ENCODE results near the gene AGPAT3. TPM values are rescaled to one million over a fixed set of nuclear protein-coding genes. Genes with fewer than 3 reads are reported as not detected.

AGPAT3 gene
- total RNA-seq, 1 experiment from 2014 or later, result 14.7 TPM

GRCh38 chr21:43995521-43996105, 130.6 kb downstream of the AGPAT3 start:
- in situ Hi-C loops (cut with HindIII; ENCODE audit: low sequenced_read_pairs), result no loop called here
- DNase-seq (ENCODE audit: low spot score), result no peak

GRCh38 chr21:43997766-43998742, 133.0 kb downstream of the AGPAT3 start:
- in situ Hi-C loops (cut with HindIII; ENCODE audit: low sequenced_read_pairs), result no loop called here

GRCh38 chr21:44000360-44000759, 135.3 kb downstream of the AGPAT3 start:
- in situ Hi-C loops (cut with HindIII; ENCODE audit: low sequenced_read_pairs), result no loop called here
- peak; percentile 54 for DNase-seq (ENCODE audit: low spot score)

More at GRCh38 chr21:43997766-43998742, 133.0 kb downstream of the AGPAT3 start:
- no peak for DNase-seq (ENCODE audit: low spot score)

GRCh38 chr21:44002511-44002910, 137.5 kb downstream of the AGPAT3 start:
- in situ Hi-C loops (cut with HindIII; ENCODE audit: low sequenced_read_pairs), result no loop called here
- DNase-seq (ENCODE audit: low spot score), result no peak

GRCh38 chr21:44003307-44003966, 138.4 kb downstream of the AGPAT3 start:
- DNase-seq (ENCODE audit: low spot score), result no peak
- in situ Hi-C loops (cut with HindIII; ENCODE audit: low sequenced_read_pairs), result no loop called here

- in situ Hi-C loops (cut with HindIII; ENCODE audit: low sequenced_read_pairs), result no loop called here
- no peak for DNase-seq (ENCODE audit: low spot score)
Observed at GRCh38 chr21:44005071-44005470, 140.0 kb downstream of the AGPAT3 start.

GRCh38 chr21:44005593-44005992, 140.6 kb downstream of the AGPAT3 start:
- no peak for DNase-seq (ENCODE audit: low spot score)
- in situ Hi-C loops (cut with HindIII; ENCODE audit: low sequenced_read_pairs), result no loop called here

- in situ Hi-C loops (cut with HindIII; ENCODE audit: low sequenced_read_pairs), result no loop called here
- DNase-seq (ENCODE audit: low spot score), result no peak
Observed at GRCh38 chr21:44006017-44006619, 141.1 kb downstream of the AGPAT3 start.

GRCh38 chr21:44006656-44007055, 141.6 kb downstream of the AGPAT3 start:
- no peak for DNase-seq (ENCODE audit: low spot score)
- in situ Hi-C loops (cut with HindIII; ENCODE audit: low sequenced_read_pairs), result no loop called here

- in situ Hi-C loops (cut with HindIII; ENCODE audit: low sequenced_read_pairs), result no loop called here
- no peak for DNase-seq (ENCODE audit: low spot score)
Observed at GRCh38 chr21:44010429-44010828, 145.4 kb downstream of the AGPAT3 start.

- in situ Hi-C loops (cut with HindIII; ENCODE audit: low sequenced_read_pairs), result no loop called here
- no peak for DNase-seq (ENCODE audit: low spot score)
Observed at GRCh38 chr21:44011123-44011522, 146.1 kb downstream of the AGPAT3 start.

GRCh38 chr21:44011579-44012473, 146.8 kb downstream of the AGPAT3 start, which contains the start of gene TRAPPC10:
Gene TRAPPC10, plus strand, starts transcription at chr21:44012309. Its CDS starts 185 bp downstream, at chr21:44012494.
- DNase-seq (ENCODE audit: low spot score), result peak; percentile 78
- in situ Hi-C loops (cut with HindIII; ENCODE audit: low sequenced_read_pairs), result no loop called here

- peak; percentile 24 for DNase-seq (ENCODE audit: low spot score)
- in situ Hi-C loops (cut with HindIII; ENCODE audit: low sequenced_read_pairs), result no loop called here
Observed at GRCh38 chr21:44012474-44013379, 147.7 kb downstream of the AGPAT3 start.

- in situ Hi-C loops (cut with HindIII; ENCODE audit: low sequenced_read_pairs), result no loop called here
- DNase-seq (ENCODE audit: low spot score), result peak; percentile 18
Observed at GRCh38 chr21:44013380-44014088, 148.5 kb downstream of the AGPAT3 start.

- no peak for DNase-seq (ENCODE audit: low spot score)
- in situ Hi-C loops (cut with HindIII; ENCODE audit: low sequenced_read_pairs), result no loop called here
Observed at GRCh38 chr21:44017601-44018000, 152.6 kb downstream of the AGPAT3 start.

- no peak for DNase-seq (ENCODE audit: low spot score)
- in situ Hi-C loops (cut with HindIII; ENCODE audit: low sequenced_read_pairs), result no loop called here
Observed at GRCh38 chr21:44018127-44018526, 153.1 kb downstream of the AGPAT3 start.

Data from G401 (cell line).